GM23338 (cell line): ENCODE results near the gene SLC6A8. TPM values are rescaled to one million over a fixed set of nuclear protein-coding genes. Genes with fewer than 3 reads are reported as not detected.

Experiments
- ATAC-seq: fragments of 200-7000 bp; cut with Tn5 transposase; 3 replicates; pipeline ENCODE4 v1.9.1; 2020
- DNase-seq: peaks from one replicate; pipeline ENCODE4 v3.0.0-alpha.2; 2015; ENCODE audit warnings: low spot score
- H2AFZ ChIP-seq: fragments of 200-600 bp; sonication (generic); 2 replicates; pipeline ENCODE4 v1.8.0; 2016; ENCODE audit warnings: antibody characterized with exemption, mild to moderate bottlenecking, moderate library complexity
- H3F3A ChIP-seq: fragments of 200-600 bp; sonication (generic); replicated peaks from 2 replicates; pipeline ENCODE4 v1.8.0; 2017; ENCODE audit warnings: antibody characterized with exemption, mixed run types, low read depth
- H3K27ac ChIP-seq: fragments of 200-600 bp; sonication (generic); 2 replicates; pipeline ENCODE4 v1.6.1; 2016; ENCODE audit warnings: low read depth
- H3K27me3 ChIP-seq: fragments of 200-600 bp; sonication (generic); 2 replicates; pipeline ENCODE4 v1.8.0; 2016; ENCODE audit warnings: mild to moderate bottlenecking, mixed run types, moderate library complexity; ENCODE audit not compliant: insufficient read depth
- H3K36me3 ChIP-seq: fragments of 200-600 bp; sonication (generic); 2 replicates; pipeline ENCODE4 v1.8.0; 2016; ENCODE audit warnings: mild to moderate bottlenecking; ENCODE audit not compliant: insufficient read depth
- H3K4me1 ChIP-seq: fragments of 200-600 bp; sonication (generic); 2 replicates; pipeline ENCODE4 v1.8.0; 2016; ENCODE audit warnings: mild to moderate bottlenecking, moderate library complexity; ENCODE audit not compliant: insufficient read depth
- H3K4me2 ChIP-seq: fragments of 200-600 bp; sonication (generic); 2 replicates; pipeline ENCODE4 v1.7.1; 2017; ENCODE audit warnings: mixed run types
- H3K4me3 ChIP-seq: fragments of 200-600 bp; sonication (generic); 2 replicates; pipeline ENCODE4 v1.6.1; 2016; ENCODE audit warnings: mixed run types
- H3K79me2 ChIP-seq: fragments of 200-600 bp; sonication (generic); replicated peaks from 2 replicates; pipeline ENCODE4 v1.8.0; 2017; ENCODE audit warnings: mild to moderate bottlenecking; ENCODE audit not compliant: insufficient read depth
- H3K9me2 ChIP-seq: fragments of 200-600 bp; sonication (generic); 2 replicates; pipeline ENCODE4 v1.8.0; 2017; ENCODE audit not compliant: insufficient read depth
- H4K20me1 ChIP-seq: fragments of 200-600 bp; sonication (generic); replicated peaks from 2 replicates; pipeline ENCODE4 v1.8.0; 2017; ENCODE audit warnings: mild to moderate bottlenecking; ENCODE audit not compliant: insufficient read depth
- H3K27ac Mint-ChIP-seq: 2 replicates; pipeline ENCODE4 v1.8.0; 2020; ENCODE audit warnings: inconsistent platforms, mild to moderate bottlenecking, moderate library complexity, mixed read lengths
- H3K27me3 Mint-ChIP-seq: 3 replicates; pipeline ENCODE4 v1.8.0; 2022; ENCODE audit warnings: low read depth, mild to moderate bottlenecking, moderate library complexity, mixed read lengths, inconsistent platforms; ENCODE audit not compliant: insufficient read depth, poor library complexity
- H3K36me3 Mint-ChIP-seq: 3 replicates; pipeline ENCODE4 v1.8.0; 2021; ENCODE audit warnings: low read depth, mild to moderate bottlenecking, inconsistent platforms, moderate library complexity, mixed read lengths
- H3K4me1 Mint-ChIP-seq: 3 replicates; pipeline ENCODE4 v1.8.0; 2020; ENCODE audit warnings: mild to moderate bottlenecking, inconsistent platforms, mixed read lengths
- H3K4me3 Mint-ChIP-seq: 3 replicates; pipeline ENCODE4 v1.8.0; 2021; ENCODE audit warnings: moderate library complexity, mild to moderate bottlenecking, inconsistent platforms, mixed read lengths
- H3K9me3 Mint-ChIP-seq: 3 replicates; pipeline ENCODE4 v1.8.0; 2020; ENCODE audit warnings: moderate library complexity, mild to moderate bottlenecking, inconsistent platforms, mixed read lengths
- CREB1 ChIP-seq: fragments of 250-450 bp; sonication (Bioruptor Pico); IDR thresholded peaks from 2 replicates; pipeline ENCODE4 v1.5.0; 2020; ENCODE audit warnings: low read depth, mild to moderate bottlenecking, moderate library complexity
- EZH2 ChIP-seq: fragments of 200-600 bp; sonication (generic); IDR thresholded peaks from one replicate; pipeline ENCODE4 v1.8.0; 2017; ENCODE audit warnings: antibody characterized with exemption, mild to moderate bottlenecking, low read depth; ENCODE audit not compliant: unreplicated experiment
- EZH2phosphoT487 ChIP-seq: fragments of 200-600 bp; sonication (generic); IDR thresholded peaks from one replicate; pipeline ENCODE4 v1.8.1; 2018; ENCODE audit warnings: antibody characterized with exemption; ENCODE audit not compliant: unreplicated experiment
- JUNB ChIP-seq: IDR thresholded peaks from one replicate; pipeline ENCODE4 v1.6.1; 2016; ENCODE audit warnings: antibody characterized with exemption; ENCODE audit not compliant: unreplicated experiment
- POLR2AphosphoS5 ChIP-seq: IDR thresholded peaks from 2 replicates; pipeline ENCODE4 v1.6.1; 2016; ENCODE audit warnings: antibody characterized with exemption, low read depth
- ZNF114 ChIP-seq: fragments of 250-450 bp; sonication (Bioruptor Pico); IDR thresholded peaks from 2 replicates; pipeline ENCODE4 v1.5.0; 2020; ENCODE audit warnings: mild to moderate bottlenecking, moderate library complexity
- ZNF331 ChIP-seq: fragments of 250-450 bp; sonication (Bioruptor Pico); IDR thresholded peaks from 2 replicates; pipeline ENCODE4 v1.5.0; 2020; ENCODE audit warnings: low read depth, mild to moderate bottlenecking, moderate library complexity
- polyA plus RNA-seq: library from polyadenylated mRNA; unstranded; fragments of >200 nt; fragmentation: Nextera tagmentation; extraction: Ambion mirVana; gene quantifications from 2 replicates; pipeline ENCODE4 v1.2.1, GENCODE V29; 2016
- total RNA-seq: library from RNA; depleted of rRNA; stranded (reverse); fragments of >200 nt; shearing (Covaris generic); gene quantifications from 2 replicates; pipeline ENCODE4 v1.2.3, GENCODE V29; 2014
- TF ChIP-seq, protein P1 (sequence below): IDR thresholded peaks from 2 replicates; pipeline ENCODE4 v1.6.1; 2016; ENCODE audit warnings: antibody characterized with exemption
- TF ChIP-seq, protein P2 (sequence below): IDR thresholded peaks from one replicate; pipeline ENCODE4 v1.6.1; 2018; ENCODE audit warnings: antibody characterized with exemption; ENCODE audit not compliant: unreplicated experiment

SLC6A8 gene
- total and polyA plus RNA-seq, 2 experiments from 2014 or later = 19.5 to 68.6 TPM

DNA sequence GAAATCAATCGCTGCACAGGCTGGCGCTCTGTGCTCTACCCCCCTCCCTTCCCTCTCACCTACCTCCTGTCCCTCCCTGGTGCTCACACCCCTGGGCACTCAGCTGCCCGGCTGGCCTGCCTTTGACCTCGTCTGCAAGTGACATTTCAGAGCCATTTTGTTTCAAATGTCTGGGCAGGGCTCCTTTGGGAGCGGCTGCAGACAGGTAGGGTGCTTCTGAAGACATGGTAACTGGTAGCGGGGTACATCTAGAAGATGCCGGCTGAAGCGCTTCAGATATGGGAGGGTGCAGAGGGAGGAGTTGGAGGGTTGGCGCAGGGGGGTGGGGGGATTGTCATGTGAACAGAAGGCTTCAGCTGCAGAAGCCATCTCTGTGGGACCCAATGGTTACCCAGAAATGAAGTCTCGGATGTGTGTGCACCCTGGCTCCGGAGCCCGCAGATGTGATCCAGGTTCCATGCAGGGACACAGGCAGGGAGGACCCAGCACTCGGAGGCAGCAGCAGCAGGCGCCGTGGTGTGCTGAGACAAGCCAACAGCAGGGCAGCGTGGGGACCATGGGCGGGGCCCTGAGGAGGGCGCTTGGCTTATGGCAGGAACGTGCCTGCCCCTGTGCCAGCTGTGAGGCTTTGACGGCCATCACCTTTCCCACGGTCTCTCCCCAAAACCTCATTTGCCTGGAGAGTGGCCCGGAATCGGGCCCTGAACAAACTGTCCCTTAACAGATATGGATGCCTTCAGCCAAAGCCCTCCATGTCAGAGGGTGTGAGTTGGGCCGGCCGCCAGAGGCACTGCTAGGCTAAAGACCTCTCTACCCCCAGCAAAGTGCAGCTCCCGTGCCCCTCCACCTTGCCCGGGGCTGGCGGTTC lies 48.3 kb upstream of the SLC6A8 start (continued):
- TF ChIP-seq, protein P1, sequence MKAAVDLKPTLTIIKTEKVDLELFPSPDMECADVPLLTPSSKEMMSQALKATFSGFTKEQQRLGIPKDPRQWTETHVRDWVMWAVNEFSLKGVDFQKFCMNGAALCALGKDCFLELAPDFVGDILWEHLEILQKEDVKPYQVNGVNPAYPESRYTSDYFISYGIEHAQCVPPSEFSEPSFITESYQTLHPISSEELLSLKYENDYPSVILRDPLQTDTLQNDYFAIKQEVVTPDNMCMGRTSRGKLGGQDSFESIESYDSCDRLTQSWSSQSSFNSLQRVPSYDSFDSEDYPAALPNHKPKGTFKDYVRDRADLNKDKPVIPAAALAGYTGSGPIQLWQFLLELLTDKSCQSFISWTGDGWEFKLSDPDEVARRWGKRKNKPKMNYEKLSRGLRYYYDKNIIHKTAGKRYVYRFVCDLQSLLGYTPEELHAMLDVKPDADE = no peak
- no peak for TF ChIP-seq EZH2phosphoT487

DNA sequence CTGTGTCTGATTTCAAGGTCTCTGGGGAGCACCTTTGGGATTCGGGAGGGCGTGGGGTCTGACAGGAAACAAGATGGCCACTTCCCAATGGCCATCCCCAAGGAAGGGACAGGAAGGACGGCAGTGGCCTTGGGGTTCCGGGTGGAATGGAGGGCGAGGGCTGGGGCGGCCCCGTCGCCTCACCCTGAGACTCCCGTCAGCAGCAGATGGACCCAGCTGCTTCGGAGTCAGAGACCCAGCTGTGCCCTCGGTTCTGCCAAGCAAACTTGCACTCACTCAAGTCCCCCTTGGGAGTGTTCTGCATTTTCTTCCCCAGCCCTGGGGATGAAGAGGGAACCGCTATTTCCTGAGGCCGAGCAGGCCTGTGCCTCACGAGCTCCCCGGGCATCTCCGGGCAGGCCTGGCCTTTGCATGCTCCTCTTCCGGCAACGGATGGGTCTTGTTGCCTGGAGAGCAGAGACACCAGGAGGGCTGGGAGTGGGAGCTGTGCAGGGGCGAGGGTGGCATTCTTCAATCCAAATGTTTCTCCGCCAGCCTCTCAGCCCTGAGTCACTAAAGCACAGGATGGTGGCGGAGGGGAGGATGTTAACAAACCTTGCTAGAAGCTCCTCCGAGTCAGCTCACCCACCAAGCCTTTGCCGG lies 47.6 kb upstream of the SLC6A8 start:
- Mint-ChIP-seq H3K4me1 (peaks cover 8% of the 10 kb centered on the region; the same call in 2 of the 3 replicates), H3K27ac (no peak overlapping the region), H3K9me3 (no peaks in the 10 kb centered on the region; the same call in 2 of the 3 replicates), H3K36me3 (no peaks in the 10 kb centered on the region), H3K27me3 (peaks cover 36% of the 10 kb centered on the region), H3K4me3 (no peak overlapping the region)
- Histone ChIP-seq H3F3A (no peaks in the 10 kb centered on the region), H3K9me2 (no peaks in the 10 kb centered on the region), H3K4me2 (no peak overlapping the region), H3K4me3 (no peak overlapping the region), H3K79me2 (no peaks in the 10 kb centered on the region), H3K27ac (no peak overlapping the region), H2AFZ (no peak overlapping the region), H4K20me1 (no peaks in the 10 kb centered on the region), H3K27me3 (peaks cover 45% of the 10 kb centered on the region), H3K36me3 (no peaks in the 10 kb centered on the region), H3K4me1 (no peaks in the 10 kb centered on the region; the same call in 1 of the 2 replicates)
- TF ChIP-seq ZNF331 (CRISPR knock-in tag) (no peak), CREB1 (CRISPR knock-in tag) (no peak), EZH2 (no peak), EZH2phosphoT487 (no peak), ZNF114 (CRISPR knock-in tag) (no peak), POLR2AphosphoS5 (no peak), JUNB (no peak)
- TF ChIP-seq, protein P1 = no peak
- TF ChIP-seq, protein P2, sequence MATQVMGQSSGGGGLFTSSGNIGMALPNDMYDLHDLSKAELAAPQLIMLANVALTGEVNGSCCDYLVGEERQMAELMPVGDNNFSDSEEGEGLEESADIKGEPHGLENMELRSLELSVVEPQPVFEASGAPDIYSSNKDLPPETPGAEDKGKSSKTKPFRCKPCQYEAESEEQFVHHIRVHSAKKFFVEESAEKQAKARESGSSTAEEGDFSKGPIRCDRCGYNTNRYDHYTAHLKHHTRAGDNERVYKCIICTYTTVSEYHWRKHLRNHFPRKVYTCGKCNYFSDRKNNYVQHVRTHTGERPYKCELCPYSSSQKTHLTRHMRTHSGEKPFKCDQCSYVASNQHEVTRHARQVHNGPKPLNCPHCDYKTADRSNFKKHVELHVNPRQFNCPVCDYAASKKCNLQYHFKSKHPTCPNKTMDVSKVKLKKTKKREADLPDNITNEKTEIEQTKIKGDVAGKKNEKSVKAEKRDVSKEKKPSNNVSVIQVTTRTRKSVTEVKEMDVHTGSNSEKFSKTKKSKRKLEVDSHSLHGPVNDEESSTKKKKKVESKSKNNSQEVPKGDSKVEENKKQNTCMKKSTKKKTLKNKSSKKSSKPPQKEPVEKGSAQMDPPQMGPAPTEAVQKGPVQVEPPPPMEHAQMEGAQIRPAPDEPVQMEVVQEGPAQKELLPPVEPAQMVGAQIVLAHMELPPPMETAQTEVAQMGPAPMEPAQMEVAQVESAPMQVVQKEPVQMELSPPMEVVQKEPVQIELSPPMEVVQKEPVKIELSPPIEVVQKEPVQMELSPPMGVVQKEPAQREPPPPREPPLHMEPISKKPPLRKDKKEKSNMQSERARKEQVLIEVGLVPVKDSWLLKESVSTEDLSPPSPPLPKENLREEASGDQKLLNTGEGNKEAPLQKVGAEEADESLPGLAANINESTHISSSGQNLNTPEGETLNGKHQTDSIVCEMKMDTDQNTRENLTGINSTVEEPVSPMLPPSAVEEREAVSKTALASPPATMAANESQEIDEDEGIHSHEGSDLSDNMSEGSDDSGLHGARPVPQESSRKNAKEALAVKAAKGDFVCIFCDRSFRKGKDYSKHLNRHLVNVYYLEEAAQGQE = no peak
- DNase-seq (no peak), ATAC-seq (no peak)
